GM11168 (cell line): Measurements from ENCODE around the gene TNFAIP8L3.
"Not testable (repeated sequence)": the region's sequence is repeated elsewhere in the genome, so short reads cannot be mapped to it uniquely, and the experiment has no call there.

Experiments used
- in situ Hi-C: fragments of 300-500 bp; cut with MboI; formaldehyde crosslinking; loops from one replicate; pipeline ENCODE4 v1.12.0; 2022; ENCODE audit warnings: low sequenced_read_pairs; ENCODE audit not compliant: unreplicated experiment

The TNFAIP8L3 gene

DNA sequence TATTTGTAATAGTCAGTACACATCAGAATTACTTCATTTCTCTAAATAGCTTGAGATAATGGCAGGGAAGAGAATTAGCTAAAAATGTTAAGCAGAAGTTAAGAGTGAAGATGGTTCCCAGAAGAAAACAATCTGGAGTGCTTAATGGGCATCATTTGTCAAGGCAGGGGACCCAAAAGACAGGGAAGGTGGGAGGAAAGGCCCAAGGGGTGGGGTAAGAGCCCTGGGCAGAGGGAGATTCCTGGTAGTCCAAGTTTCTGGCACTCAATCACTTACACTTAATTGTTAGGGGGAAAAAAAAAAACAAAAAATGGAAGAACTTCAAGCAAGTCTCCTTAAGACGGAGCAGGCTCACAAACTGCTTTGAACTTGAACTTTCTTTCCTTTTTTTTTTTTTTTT, 28.9 kb downstream of the TNFAIP8L3 start:
- in situ Hi-C loops, result no loop called here

DNA sequence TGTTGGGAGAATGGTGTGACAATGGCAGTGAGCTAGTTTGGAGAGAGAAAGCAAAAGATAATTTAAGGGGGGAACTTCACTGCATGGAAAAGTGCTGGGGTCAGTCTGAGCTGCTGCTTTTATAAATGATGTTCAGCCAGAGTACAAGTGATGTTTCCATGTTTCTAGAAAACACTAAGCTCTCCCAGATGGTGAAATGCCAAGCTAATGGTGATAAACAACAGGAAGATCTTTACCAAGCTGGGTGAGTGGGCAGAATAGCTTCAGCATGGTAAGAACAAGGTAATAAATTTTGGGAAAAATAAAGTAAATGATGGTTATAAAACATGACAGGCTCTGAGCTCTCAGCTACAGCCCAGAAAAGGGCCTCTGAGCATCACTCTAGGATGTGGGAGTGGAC, 29.4 kb downstream of the TNFAIP8L3 start:
- in situ Hi-C loops, result no loop called here

DNA sequence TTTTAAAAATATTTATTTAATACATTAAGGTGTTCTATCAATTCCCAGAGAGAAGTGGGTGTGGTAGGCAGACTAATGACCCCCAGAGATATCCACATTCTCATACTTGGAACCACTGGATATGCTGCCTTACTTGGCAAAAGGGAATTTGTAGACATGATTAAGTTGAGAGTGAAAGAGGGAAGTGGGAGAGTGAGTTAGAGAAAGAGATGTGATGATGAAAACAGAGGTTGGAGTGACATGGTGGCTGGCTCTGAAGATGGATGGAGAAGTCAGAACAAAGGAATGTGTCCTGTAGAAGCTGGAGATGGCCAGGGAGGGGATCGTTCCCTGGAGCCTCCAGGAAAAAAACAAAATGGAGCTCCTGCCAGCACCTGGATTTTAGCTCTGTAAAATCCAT, 32.0 kb downstream of the TNFAIP8L3 start:
- in situ Hi-C loops, result no loop called here

DNA sequence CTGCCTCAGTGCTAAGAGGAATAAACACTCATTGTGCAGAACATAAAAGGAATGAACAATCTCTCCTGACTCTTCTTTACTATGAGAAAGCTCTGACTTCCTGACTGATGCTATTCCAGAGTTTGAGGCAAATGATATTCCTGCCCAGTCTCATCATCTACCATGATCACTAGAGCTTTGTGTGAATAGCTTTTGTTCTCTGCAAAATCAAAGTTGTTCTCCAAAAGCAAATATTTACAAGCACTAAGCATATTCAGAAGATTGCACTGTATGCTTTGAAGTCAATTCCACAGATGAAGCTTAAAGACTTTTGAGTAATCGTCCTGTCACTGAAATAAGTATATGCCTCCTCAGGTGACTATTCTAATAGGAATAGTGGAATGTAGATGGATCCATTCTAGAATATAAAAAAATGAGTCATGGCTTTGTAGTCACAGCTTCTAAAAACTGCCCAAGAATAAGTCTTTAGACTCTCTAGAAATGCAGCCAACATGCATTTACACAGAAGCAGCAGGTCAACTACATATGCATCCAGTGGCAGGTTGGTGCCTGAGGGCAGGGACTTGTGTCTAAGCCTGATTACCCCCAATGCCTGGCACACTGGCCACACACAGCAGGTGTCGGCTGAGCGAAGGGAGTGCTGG, 34.6 kb downstream of the TNFAIP8L3 start:
- in situ Hi-C loops, result no loop called here

DNA sequence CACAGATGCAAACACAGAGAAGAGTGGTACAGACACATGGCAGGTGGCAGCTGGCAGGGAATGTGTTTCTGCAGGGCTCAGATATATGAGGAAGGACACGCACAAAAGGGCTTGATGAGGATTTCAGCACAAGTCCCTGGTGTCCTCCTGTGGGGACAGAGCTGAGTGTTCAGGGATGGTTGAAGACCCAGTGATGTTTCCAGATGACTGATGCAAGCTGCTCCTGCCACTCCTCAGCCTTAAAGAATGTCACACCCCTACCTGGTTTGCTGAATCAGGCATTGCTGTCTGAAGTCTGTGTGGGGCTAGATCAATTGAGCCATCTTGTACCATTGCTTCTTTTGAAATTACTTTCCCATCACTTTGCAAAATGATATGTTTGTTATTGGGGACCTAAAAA, 40.2 kb downstream of the TNFAIP8L3 start:
- in situ Hi-C loops, result no loop called here

DNA sequence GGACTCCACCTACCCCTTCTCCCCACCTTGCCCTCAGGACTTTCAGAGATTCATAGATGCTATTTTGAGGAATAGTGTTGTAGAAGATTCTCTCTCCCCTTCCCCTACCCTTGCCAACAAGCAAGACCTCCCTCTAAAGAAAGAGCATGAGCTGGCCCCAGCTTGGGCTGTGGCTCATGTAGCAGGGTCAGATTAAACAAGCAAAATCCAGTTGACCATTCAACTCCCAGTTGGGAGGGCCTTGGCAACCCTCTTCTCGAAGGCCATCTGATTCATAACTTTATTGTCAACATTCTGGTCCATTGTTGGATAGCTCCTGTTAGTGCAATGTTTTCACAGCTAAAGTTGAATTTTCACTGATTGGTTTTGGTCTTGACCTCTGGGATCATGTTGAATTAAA, 41.1 kb downstream of the TNFAIP8L3 start:
- in situ Hi-C loops, result no loop called here

DNA sequence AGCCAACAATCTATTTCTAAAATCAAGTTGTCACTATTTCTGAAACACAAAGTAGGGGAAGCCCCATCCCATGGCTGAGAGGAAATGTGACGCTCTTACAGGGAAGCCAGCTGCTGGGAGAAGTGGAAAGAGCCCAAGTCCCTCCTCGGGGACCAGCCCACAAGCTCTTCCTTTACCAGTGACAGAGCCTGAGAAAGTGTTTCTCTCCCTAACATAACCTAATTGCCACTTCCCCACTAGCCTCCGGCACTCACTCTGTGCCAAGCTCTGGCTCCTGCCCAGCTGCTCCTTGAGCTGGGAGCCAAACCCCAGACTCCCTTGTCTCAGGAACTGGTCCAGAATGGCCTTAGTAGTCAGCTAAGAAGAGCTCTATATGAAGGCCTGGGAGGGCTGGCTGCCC, 42.9 kb downstream of the TNFAIP8L3 start:
- in situ Hi-C loops, result no loop called here

DNA sequence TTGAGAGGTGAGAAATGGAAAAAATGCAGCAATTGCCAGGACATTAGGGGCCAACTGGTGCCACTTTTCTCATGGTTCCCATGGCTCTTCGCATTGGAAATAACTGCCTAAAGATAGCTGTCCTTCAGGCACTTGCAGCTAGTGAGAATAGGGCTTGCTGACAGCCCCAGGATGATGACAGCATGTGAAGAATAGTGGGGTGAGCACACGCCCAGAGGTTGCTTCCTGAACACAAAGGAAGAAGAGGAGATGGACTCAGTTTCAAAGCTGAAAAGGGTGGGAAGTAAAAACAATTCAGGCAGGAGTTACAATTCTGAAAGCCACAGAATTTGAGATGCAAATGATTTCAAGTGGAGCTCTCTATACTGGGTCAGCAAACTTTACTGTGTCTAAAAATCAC, 45.6 kb downstream of the TNFAIP8L3 start:
- in situ Hi-C loops, result no loop called here

DNA sequence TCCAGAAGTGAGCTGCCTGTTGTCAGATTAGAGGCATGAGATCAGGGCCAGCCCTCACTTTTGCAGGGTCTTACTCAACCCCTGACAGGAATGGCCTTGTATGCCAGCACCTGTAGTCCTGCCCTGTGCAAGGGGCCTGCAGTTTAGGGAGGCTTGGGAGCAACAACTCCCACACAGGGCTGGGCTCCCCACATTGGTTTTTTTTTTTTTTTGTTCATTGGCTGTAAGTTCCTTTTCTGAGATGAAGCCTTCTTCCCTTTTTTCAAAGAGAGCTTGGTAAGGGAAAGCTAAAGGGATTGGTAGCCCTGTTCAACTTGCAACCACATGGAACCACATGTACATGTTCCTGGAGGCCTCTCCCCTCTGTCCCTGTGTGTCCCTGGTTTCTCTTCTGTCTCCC, 46.4 kb downstream of the TNFAIP8L3 start:
- in situ Hi-C loops, result no loop called here

DNA sequence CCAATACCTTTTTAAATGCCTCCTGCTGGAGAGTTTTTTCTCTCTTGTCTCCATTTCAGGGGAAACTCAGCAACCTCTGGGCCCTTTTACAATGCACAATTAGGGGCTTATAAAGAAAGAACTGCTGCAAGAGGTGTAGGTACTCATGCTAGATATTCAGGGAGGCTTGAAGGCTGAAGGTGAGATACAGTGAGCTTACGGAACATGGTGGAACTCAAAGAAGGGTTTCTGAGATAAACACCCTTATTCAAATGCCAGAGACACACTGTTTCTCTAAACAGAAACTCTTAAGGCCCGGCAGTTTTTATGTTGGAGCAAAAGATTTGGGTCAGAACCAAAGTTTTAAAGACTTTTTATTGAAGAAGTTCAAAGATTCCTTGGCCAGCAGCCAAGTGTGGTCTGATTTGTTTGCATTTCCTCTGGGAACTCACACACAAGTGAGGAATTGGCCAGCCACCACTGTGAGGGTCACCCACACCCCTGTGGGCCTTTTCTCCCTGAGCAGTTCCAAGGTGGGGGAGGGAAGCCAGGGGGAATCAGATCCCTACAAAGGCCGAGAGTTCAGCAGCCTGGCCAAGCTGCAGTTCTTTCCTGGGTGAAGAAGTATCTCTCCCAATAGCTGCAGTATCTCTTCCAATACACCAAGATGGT, 47.8 kb downstream of the TNFAIP8L3 start:
- in situ Hi-C loops, result no loop called here

DNA sequence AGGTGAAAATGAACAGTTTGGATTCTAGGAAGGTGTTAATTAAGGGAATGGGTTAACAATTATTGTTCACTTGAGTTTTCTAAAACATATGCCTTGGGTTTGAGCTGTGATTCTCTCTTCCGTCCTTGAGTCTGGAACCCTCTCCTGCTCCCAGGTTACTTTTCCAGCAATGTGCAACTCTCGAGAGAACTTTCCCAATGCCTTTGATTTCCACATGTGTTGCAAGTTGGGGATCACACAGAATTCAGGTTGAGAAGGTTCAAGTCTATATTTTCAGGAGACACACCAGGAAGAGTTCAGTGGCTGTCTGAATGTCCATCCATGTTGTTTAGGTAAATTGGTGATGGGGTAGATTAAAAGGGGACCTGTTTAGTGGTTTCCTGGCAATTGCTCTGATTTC, 48.7 kb downstream of the TNFAIP8L3 start:
- in situ Hi-C loops, result no loop called here

DNA sequence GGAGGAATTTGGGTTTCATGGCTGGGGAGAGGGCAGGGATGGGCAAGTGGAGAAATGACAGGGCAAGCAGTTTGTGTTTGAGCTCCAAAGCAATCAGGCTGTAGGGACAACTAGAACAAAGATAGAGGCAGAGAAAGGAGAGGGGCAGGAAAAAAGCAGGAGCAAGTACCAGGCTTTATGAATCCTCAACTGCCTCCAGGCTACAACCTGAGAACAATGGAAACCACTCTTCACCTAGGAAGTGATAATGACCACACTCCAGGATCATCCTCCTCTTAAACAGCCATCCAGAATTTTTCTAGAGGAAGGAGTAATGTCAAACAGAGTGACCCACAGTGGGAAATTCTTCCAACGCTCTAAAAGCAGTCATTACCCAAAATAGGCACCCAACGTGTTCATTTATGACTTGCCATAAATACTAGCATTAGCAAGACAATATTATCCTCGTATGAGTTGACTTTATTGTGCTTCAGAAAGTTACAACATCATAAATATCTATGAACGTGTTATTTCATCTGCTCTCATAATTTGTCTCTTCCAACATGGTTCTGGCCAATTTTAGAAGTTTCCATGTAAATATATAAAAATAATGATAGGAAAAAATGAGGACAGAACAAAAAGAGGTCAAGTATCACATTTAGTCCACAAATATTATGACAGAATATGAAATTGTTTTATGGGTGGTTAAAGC, 50.5 kb downstream of the TNFAIP8L3 start:
- in situ Hi-C loops, result no loop called here

DNA sequence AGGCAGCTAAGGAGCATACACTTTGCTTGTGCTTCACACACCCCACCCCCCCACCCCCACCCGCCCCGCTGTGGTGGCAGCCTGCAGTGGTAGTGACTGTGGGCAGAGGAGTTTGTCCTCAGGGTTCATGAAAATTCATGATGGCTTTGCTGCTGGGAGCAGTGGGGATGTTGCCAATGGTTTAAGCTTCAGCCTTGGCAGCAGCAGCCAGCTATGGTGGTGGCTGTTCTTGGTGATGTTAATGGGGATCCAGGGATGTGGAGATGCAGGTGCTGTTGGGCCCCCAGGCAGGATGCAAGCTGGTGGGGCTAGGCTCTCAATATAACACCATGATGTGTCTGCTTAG, 55.8 kb downstream of the TNFAIP8L3 start:
- in situ Hi-C loops, result no loop called here

DNA sequence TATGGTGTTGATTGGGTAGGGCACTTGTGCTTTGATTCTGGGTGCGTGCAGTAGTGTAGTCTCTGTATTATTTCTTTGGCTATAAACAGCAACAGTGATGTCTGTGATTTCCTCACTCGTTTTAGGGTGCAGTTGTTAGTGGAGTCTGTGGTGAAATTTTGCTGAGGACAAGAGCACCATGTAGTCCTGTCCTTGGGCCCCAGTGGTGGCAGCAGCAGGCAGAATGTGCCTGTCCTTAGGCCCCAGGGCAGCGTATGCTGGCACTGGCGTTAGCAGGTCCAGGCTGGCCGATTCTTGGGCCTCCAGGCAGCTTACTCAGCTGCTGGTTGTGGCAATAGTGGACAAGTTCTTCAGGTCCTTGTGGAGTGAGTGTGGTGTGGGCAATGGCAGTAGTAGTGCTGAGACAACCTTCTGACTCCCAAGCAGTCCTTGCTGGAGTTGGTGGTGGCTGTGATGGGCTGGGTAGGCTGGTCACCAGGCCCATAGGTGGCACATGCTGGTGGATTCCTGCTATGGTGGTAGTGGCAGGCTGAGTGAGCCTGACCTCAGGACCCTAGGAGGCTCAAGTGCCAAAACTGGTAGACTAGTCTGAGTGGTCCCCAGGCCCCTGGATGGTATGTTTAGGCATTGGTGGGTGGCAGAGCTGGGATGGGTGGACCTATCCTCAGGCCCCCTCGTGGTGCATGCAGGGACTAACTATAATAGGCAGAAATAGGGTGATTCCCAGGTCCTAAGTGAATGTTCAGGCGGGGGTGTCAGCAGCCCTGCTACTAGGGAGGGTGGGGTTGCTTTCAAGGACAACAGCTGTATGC, 56.3 kb downstream of the TNFAIP8L3 start:
- in situ Hi-C loops, result no loop called here

DNA sequence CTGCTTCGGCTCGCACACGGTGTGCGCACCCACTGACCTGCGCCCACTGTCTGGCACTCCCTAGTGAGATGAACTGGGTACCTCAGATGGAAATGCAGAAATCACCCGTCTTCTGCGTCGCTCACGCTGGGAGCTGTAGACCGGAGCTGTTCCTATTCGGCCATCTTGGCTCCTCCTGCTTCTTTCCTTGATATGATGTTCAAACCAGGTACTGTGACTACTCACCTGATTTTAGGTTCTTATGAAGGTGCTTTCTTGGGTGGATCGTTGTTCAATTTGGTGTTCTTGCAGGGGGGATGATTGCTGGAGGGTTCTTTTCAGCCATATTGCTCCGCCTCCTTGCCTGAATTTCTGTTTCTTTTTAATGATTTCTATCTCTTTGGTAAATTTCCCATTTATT, 57.2 kb downstream of the TNFAIP8L3 start:
- in situ Hi-C loops, result not testable (repeated sequence)

DNA sequence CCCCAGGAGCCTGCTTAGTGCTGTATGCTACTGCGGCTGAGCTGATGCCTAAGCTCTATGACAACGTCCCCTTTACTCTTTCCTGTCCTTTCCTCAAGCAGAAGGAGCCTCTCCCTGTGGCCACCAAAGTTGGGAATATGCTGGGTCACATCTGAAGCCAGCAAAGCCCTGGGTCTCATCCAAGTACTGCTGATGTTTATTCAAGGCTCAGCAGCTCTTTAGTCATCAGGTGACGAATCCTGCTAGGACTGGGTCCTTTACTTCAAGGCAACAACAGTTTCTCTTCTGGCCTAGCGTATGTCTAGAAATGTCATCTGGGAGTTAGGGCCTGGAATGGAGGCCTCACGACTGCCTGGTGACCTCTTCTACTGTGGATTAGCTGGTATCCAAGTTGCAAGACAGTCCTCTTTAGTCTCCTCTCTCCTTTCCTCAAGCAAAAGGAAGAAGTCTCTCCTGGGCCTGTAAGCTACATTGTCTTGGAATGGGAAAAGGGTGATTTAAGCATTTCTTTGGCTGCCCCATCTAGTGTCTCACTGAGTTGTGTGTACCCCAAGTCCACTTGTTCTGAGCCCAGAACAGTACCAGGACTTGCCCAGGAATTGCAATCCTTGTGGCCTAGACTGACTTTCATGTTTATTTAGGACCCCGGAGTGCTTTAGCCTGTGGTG, 63.9 kb downstream of the TNFAIP8L3 start:
- in situ Hi-C loops, result no loop called here

DNA sequence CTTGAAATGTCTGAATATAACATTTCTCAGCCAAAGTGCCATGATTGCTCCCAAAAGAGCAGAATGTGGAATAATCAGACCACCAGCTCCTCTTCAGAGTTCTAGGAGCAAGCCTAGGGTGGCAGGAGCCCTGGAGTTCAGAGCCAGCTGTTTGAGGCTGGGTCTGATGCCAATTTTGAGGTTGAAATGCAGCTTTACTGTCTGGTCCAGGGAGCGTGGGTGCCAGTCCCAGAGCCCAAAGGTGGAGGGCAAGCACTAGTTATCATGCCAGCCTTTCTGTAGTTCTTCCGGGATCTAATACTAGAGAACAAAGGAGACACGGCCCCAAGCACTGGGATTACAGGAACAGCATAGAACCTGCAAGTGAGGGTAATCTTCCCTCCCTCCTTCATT, 69.3 kb downstream of the TNFAIP8L3 start:
- in situ Hi-C loops, result no loop called here

DNA sequence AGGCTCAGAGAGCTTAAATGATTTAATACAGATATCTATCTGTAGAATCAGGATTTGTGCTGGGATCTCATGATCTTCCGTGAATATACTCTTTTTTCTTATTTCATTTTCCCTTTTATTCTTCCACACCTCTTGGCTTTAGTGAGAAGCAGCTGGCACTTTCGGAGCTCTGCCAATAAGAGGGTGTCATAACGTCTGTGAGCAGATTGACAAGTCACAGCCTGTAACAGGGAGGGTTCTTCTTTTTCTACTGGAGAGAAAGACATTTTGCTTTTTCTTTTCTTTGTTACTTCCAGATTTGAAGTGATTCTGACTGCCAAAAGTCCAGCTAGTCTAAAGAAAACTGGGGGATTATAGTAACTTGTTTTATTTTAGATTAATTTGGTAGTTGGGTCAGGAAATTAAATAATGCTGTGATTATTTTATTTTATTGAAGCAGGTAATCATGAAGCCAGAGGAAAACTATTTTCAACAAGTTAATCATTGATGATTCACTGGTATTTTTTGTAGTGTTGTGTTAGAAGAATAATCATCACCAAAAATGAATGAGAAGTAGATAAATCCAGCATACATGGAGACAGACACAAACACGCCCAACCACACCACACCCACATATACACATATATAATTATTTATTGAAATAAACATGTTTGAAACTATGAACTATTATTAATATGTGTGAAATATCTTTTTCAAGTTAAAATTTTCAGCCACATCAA, 69.8 kb downstream of the TNFAIP8L3 start:
- in situ Hi-C loops, result no loop called here

DNA sequence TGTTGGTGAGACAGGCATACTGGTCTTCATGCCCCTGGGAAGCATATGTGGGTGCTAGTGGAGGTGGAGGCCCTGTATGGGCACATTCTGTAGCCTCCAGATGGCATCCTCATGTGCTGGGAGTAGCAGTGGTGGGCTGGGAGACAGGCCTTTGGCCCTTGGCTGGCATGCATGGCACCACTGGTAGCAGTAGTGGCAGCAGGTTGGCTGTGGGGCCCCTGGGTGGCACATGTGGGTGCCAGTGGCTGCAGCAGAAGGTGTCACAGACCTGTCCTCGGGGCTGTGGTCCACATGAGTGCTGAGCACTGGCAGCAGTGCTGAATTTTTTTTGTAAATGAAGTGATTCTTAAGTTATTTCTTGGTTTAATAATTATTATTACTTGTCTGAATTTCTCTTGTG, 71.2 kb downstream of the TNFAIP8L3 start:
- in situ Hi-C loops, result no loop called here

DNA sequence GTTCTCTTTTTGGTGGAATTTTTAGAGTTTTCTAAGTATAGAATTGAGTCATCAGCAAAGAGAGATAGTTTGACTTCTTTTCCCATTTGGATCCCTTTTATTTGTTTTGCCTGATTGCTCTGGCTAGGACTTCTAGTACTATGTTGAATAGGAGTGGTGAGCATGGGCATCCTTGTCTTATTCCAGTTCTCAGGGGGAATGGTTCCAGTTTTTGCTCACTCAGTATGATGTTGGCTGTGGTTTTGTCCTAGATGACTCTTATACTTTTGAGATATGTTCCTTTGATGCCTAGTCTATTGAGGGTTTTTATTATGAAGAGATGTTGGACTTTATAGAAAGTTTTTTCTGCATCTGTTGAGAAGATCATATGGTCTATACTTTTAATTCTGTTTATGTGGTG, 72.5 kb downstream of the TNFAIP8L3 start:
- in situ Hi-C loops, result no loop called here
